SK-N-SH (cell line): ENCODE results near the gene WASF1.

Experiments used
- CTCF ChIP-seq: fragments of 200-600 bp; sonication (generic); IDR thresholded peaks from 2 replicates; pipeline ENCODE4 v1.6.1; 2017; ENCODE audit warnings: antibody characterized with exemption, mild to moderate bottlenecking, moderate library complexity
- ELF1 ChIP-seq: IDR thresholded peaks from 2 replicates; pipeline ENCODE4 v1.4.0; 2012
- EP300 ChIP-seq, 2 experiments: IDR thresholded peaks; 2 replicates each; pipeline versions ENCODE4 v1.4.0 to v1.6.1; 2012; ENCODE audit warnings: borderline replicate concordance in 1 of 2, low read depth in 1 of 2, low read length in 1 of 2
- EZH2phosphoT487 ChIP-seq: fragments of 200-600 bp; sonication (generic); IDR thresholded peaks from 2 replicates; pipeline ENCODE4 v1.6.1; 2017; ENCODE audit warnings: low read depth, mixed run types, mild to moderate bottlenecking, antibody characterized with exemption, moderate library complexity, borderline replicate concordance
- JUND ChIP-seq: IDR thresholded peaks from 2 replicates; pipeline ENCODE4 v1.4.0; 2012
- NFIC ChIP-seq: IDR thresholded peaks from 2 replicates; pipeline ENCODE4 v1.4.0; 2012; ENCODE audit warnings: borderline replicate concordance
- RAD21 ChIP-seq: IDR thresholded peaks from 2 replicates; pipeline ENCODE4 v1.6.1; 2012; ENCODE audit warnings: mild to moderate bottlenecking, low read length
- RCOR1 ChIP-seq: fragments of 150-350 bp; IDR thresholded peaks from 2 replicates; pipeline ENCODE4 v1.6.1; 2017; ENCODE audit warnings: antibody characterized with exemption, low read length
- TAF1 ChIP-seq: IDR thresholded peaks from 2 replicates; pipeline ENCODE4 v1.6.1; 2012; ENCODE audit warnings: low read depth, mild to moderate bottlenecking, low read length, moderate library complexity, borderline replicate concordance
- TEAD4 ChIP-seq: IDR thresholded peaks from 2 replicates; pipeline ENCODE4 v1.4.0; 2012; ENCODE audit warnings: mild to moderate bottlenecking, borderline replicate concordance; ENCODE audit not compliant: insufficient read depth
- YY1 ChIP-seq: IDR thresholded peaks from 2 replicates; pipeline ENCODE4 v1.4.0; 2012; ENCODE audit warnings: low read depth, mild to moderate bottlenecking
- TF ChIP-seq, protein P1 (sequence below): IDR thresholded peaks from 2 replicates; pipeline ENCODE4; 2012
- TF ChIP-seq, protein P2 (sequence below): IDR thresholded peaks from 2 replicates; pipeline ENCODE4 v1.4.0; 2012; ENCODE audit warnings: low read depth, borderline replicate concordance
- TF ChIP-seq, protein P3 (sequence below): IDR thresholded peaks from 2 replicates; pipeline ENCODE4 v1.4.0; 2012; ENCODE audit warnings: low read depth, borderline replicate concordance

DNA sequence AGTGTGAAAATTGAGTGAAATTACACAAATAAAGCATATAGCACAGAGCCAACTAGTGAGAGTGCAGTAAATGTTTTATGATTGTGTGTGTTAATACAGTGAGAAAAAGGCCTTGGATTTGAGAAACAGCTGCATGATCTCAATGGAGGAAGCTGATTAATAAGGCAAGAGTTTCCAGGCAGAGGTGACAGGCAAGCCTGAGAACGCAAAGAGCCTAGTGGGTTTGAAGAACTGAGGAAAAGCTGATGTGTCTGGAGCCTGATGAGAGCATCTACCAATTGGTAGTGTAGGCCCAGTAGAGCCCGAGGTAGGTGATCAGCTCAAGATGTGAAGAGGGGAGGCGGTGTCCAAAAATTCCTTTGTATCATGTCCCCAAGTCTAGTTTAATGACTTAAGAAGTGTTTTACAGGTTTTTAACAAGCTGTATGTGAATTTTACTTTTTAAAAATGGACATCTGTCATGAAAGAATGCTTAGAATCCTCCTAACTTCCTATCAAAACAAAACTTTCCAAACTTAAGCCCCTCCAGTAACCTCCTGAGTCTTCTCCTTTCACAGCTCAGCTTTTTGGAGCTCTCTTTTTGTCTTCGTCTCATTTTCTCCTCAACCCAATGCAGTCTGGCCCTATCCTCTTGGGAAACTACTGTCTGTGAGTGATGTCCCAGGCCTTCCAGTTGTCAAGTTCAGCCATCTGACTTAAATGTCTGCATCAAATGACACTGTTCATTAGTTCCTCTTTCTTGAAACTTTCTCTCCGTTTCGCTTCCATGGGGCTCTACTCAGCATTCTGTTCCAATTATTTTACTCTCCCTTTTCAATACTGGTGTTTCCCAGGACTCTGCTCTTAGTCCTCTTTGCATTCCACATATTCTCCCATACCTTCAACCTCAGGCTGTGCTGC, 1.9 kb upstream of the WASF1 start:
- TF ChIP-seq CTCF (no peak), NFIC (no peak), JUND (no peak), EZH2phosphoT487 (no peak), RAD21 (no peak), EP300 (IDR thresholded peaks at IDR 0.05; ENCODE audit: borderline replicate concordance in 1 of 2, low read depth in 1 of 2, low read length in 1 of 2) (no peak), TEAD4 (no peak), RCOR1 (no peak), ELF1 (no peak), YY1 (no peak), TAF1 (no peak)
- TF ChIP-seq, protein P1, sequence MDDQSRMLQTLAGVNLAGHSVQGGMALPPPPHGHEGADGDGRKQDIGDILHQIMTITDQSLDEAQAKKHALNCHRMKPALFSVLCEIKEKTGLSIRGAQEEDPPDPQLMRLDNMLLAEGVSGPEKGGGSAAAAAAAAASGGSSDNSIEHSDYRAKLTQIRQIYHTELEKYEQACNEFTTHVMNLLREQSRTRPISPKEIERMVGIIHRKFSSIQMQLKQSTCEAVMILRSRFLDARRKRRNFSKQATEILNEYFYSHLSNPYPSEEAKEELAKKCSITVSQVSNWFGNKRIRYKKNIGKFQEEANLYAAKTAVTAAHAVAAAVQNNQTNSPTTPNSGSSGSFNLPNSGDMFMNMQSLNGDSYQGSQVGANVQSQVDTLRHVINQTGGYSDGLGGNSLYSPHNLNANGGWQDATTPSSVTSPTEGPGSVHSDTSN: no peak
- TF ChIP-seq, protein P2, sequence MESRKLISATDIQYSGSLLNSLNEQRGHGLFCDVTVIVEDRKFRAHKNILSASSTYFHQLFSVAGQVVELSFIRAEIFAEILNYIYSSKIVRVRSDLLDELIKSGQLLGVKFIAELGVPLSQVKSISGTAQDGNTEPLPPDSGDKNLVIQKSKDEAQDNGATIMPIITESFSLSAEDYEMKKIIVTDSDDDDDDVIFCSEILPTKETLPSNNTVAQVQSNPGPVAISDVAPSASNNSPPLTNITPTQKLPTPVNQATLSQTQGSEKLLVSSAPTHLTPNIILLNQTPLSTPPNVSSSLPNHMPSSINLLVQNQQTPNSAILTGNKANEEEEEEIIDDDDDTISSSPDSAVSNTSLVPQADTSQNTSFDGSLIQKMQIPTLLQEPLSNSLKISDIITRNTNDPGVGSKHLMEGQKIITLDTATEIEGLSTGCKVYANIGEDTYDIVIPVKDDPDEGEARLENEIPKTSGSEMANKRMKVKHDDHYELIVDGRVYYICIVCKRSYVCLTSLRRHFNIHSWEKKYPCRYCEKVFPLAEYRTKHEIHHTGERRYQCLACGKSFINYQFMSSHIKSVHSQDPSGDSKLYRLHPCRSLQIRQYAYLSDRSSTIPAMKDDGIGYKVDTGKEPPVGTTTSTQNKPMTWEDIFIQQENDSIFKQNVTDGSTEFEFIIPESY: no peak
- TF ChIP-seq, protein P3, sequence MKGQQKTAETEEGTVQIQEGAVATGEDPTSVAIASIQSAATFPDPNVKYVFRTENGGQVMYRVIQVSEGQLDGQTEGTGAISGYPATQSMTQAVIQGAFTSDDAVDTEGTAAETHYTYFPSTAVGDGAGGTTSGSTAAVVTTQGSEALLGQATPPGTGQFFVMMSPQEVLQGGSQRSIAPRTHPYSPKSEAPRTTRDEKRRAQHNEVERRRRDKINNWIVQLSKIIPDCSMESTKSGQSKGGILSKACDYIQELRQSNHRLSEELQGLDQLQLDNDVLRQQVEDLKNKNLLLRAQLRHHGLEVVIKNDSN: no peak
